ENCODE measurements around the gene WDR64. TPM values are rescaled to one million over a fixed set of nuclear protein-coding genes. Genes with fewer than 3 reads are reported as not detected.

The WDR64 gene
- total RNA-seq, 1 experiment from 2014 or later = not detected

GRCh38 chr1:241840164-241840563 is 188.1 kb downstream of the WDR64 start:
- H3K27me3 ChIP-seq = no peaks in the 10 kb centered on the region
- H3K27ac ChIP-seq = no peak overlapping the region
- H3K36me3 ChIP-seq = no peaks in the 10 kb centered on the region
- DNase-seq = no peak
- H3K4me1 ChIP-seq = peaks cover 12% of the 10 kb centered on the region
- no peaks in the 10 kb centered on the region for H3K9me3 ChIP-seq (replicated peaks)
- H3K4me3 ChIP-seq = no peak overlapping the region

DNA sequence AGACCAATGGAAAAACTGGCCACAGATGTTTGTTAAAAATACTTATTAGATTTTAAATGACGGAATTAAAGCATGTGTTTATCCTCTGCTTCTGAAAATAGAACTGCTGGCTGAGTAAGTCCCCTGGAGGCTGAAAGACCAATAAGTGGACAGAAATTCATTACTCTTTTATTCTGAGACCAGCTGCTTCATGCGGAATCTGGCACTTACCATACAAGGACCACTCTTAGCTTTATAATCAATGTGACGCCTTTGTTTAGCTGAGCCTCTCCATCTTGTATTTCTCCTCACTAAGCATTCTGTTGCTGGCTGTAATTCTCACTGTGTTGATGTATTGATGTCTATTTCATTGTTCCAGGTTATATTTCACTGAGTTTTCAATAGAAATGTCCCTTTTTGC is 189.6 kb downstream of the WDR64 start:
- Histone ChIP-seq H3K4me1 (peaks cover 12% of the 10 kb centered on the region; the same call in 1 of the 2 replicates), H3K27ac (no peak overlapping the region), H3K9me3 (replicated peaks) (no peaks in the 10 kb centered on the region), H3K27me3 (no peaks in the 10 kb centered on the region), H3K4me3 (no peak overlapping the region), H3K36me3 (no peaks in the 10 kb centered on the region)
- no peak for DNase-seq

DNA sequence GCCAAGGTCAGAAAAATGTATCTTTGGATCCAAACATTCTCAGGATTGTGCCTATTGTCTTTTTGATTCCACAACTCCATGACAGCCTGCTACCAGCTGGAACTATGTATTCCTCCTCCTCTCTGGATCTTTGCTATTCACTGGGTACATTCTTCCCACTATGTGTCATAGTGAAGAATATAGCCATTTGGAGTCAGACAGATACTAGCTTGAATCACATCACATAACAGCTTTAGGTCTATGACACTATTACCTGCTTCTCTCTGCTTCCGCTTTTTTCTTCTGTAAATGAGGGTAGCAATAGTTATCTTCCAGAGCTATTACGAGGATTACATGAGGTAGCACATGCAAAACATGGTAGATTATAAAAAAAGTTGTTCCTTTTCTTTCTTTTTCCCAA is 190.5 kb downstream of the WDR64 start:
- Histone ChIP-seq H3K4me3 (no peak overlapping the region), H3K9me3 (replicated peaks) (no peaks in the 10 kb centered on the region), H3K4me1 (peaks cover 8% of the 10 kb centered on the region; the same call in 1 of the 2 replicates), H3K36me3 (no peaks in the 10 kb centered on the region), H3K27me3 (no peaks in the 10 kb centered on the region), H3K27ac (no peak overlapping the region)
- DNase-seq = no peak

DNA sequence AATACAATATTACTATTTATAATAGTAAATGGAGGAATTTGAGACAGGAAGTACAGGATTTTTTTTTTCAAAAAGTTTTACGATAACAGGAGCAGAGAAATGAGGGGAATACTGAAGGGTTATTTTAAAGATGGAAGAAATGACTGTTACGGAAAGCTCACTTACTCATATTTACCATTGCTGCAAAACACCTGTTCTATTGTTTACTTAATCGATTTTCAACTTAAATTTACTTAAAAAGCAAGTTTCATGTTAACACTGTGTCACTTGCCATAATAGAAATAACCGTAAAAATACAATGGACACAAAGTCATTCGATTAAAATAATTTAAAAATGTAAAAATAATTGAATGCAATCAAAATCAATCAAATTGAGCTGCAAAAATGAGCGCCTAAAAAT is 192.5 kb downstream of the WDR64 start:
- H3K4me1 ChIP-seq = no peaks in the 10 kb centered on the region
- no peak overlapping the region for H3K27ac ChIP-seq
- no peaks in the 10 kb centered on the region for H3K9me3 ChIP-seq (replicated peaks)
- no peaks in the 10 kb centered on the region; the same call in 1 of the 2 replicates for H3K36me3 ChIP-seq
- H3K27me3 ChIP-seq = no peaks in the 10 kb centered on the region
- H3K4me3 ChIP-seq = no peak overlapping the region
- DNase-seq = no peak

- Histone ChIP-seq H3K9me3 (replicated peaks) (no peaks in the 10 kb centered on the region), H3K27ac (no peak overlapping the region), H3K4me3 (no peak overlapping the region), H3K4me1 (no peaks in the 10 kb centered on the region), H3K27me3 (no peaks in the 10 kb centered on the region), H3K36me3 (peaks cover 11% of the 10 kb centered on the region)
- no peak for DNase-seq
These were observed 194.3 kb downstream of the WDR64 start for GRCh38 chr1:241846375-241846774.

DNA sequence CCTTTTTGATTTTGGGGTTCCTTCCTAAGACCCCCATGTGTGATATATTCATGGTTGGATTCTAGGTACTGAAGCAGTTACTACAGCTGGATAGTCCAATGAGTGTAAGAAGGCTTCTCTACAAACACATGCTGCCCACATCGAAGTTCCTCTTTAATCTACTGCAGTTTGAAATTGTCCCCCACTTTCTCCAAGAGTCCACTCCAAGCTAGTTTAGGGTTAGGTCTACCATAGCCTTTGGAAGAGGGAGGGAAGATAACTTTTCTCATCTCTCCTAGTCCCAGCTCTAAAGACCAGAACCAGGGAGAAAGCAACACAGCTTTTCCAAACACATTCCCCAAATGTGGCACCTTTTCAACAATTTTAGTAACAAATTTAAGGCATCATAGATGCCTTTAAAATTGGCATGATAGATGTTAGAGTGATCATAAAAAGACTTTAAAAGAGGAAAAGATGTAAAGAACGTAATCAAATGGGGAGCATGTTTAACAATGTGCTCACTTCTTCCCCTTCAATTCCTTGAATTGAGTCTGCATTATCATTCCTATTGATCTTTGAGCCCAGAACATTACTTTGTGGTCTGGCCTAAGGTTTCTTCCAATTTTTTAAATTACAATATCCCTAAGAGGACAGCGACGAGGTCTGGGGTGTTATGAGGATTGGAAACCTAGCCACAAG is 194.9 kb downstream of the WDR64 start:
- no peak for DNase-seq
- Histone ChIP-seq H3K27ac (peak overlapping the region; percentile 82), H3K4me3 (peak overlapping the region; percentile 85)

GRCh38 chr1:241847540-241847795 is 195.4 kb downstream of the WDR64 start:
- no peak for DNase-seq
- no peaks in the 10 kb centered on the region for H3K27me3 ChIP-seq
- no peaks in the 10 kb centered on the region for H3K9me3 ChIP-seq (replicated peaks)
- peaks cover 21% of the 10 kb centered on the region for H3K36me3 ChIP-seq
- H3K4me3 ChIP-seq = peak overlapping the region; percentile 85
- H3K27ac ChIP-seq = peak overlapping the region; percentile 82
- no peaks in the 10 kb centered on the region for H3K4me1 ChIP-seq

More for the DNA sequence above, 194.9 kb downstream of the WDR64 start:
- Histone ChIP-seq H3K9me3 (replicated peaks) (no peaks in the 10 kb centered on the region), H3K27me3 (no peaks in the 10 kb centered on the region), H3K4me1 (no peaks in the 10 kb centered on the region), H3K36me3 (peaks cover 17% of the 10 kb centered on the region)

GRCh38 chr1:241847796-241848685 is 196.0 kb downstream of the WDR64 start, which contains the start of gene EXO1:
Gene EXO1 (plus strand): TSS chr1:241848204. CDS start chr1:241850426, 2,222 bp downstream.
- H3K4me3 ChIP-seq = peak within 1 kb of the TSS; percentile 85
- H3K36me3 ChIP-seq = peaks cover 26% of the 10 kb centered on the region
- no peaks in the 10 kb centered on the region for H3K9me3 ChIP-seq (replicated peaks)
- peak within 1 kb of the TSS; percentile 82 for H3K27ac ChIP-seq
- DNase-seq = peak; percentile 87 to 90
- no peaks in the 10 kb centered on the region for H3K27me3 ChIP-seq
- no peaks in the 10 kb centered on the region for H3K4me1 ChIP-seq

DNA sequence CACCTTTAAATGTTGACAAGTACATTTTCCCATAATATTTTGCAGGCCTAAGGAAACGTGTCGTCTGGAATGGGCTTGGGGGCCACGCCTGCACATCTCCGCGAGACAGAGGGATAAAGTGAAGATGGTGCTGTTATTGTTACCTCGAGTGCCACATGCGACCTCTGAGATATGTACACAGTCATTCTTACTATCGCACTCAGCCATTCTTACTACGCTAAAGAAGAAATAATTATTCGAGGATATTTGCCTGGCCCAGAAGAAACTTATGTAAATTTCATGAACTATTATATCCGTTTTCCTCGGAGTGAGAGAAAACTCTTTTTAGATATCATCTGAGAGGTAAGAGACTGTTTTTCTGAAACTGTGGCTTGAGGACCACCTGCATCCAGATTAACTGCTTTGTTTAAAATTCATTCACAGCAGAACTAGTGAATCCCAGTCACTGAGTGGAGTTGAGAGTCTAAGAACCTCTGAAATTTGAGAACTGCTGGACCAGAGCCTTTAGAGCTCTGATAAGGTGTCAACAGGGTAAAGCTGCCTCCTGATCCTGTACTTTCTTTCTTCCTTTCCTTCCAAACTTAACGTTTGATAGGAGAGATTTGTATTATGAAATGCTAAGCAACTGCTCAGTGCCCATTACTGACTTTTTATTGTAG is 196.7 kb downstream of the WDR64 start:
- no peak for DNase-seq
- Histone ChIP-seq H3K27ac (peak overlapping the region; percentile 82), H3K4me1 (no peaks in the 10 kb centered on the region), H3K9me3 (replicated peaks) (no peaks in the 10 kb centered on the region), H3K27me3 (no peaks in the 10 kb centered on the region), H3K36me3 (peaks cover 34% of the 10 kb centered on the region), H3K4me3 (peak overlapping the region; percentile 85)

DNA sequence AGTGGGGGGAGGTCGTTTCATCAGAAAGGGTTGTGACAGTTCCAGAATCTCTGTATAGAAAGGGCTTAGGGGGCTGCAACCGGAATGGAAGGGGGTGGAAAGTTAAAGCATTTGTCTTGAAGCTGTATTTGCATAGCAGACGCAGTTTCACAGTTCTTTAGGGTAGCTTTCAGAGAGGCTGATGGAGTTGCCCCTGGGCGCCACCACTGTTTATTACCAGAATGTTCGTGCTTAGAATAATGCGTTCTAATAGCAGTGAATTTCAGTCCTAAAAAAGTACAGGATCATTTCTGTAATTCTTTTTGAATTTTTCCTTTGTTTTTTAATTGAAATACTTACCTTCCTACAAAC is 197.2 kb downstream of the WDR64 start:
- no peaks in the 10 kb centered on the region for H3K4me1 ChIP-seq
- peak overlapping the region; percentile 85 for H3K4me3 ChIP-seq
- no peak overlapping the region for H3K27ac ChIP-seq
- H3K27me3 ChIP-seq = no peaks in the 10 kb centered on the region
- no peaks in the 10 kb centered on the region for H3K9me3 ChIP-seq (replicated peaks)
- H3K36me3 ChIP-seq = peaks cover 39% of the 10 kb centered on the region
- DNase-seq = no peak

Other genes starting within 250 kb of the WDR64 start
- 87.5 and 97.5 TPM in 2 replicates for gene FH, start 132.5 kb upstream of the WDR64 start, total RNA-seq (2014; rRNA removed; shearing (Covaris generic))
- 0.04 TPM in 1 of 2 replicates, not detected in the other for gene KMO, start 119.9 kb upstream of the WDR64 start, total RNA-seq (2014; rRNA removed; shearing (Covaris generic))
- gene CHML, start 11.9 kb upstream of the WDR64 start, total RNA-seq (2014; rRNA removed; shearing (Covaris generic)) = 22.4 and 26.7 TPM in 2 replicates
- gene OPN3, start 11.9 kb upstream of the WDR64 start, total RNA-seq (2014; rRNA removed; shearing (Covaris generic)) = 12.1 and 13.3 TPM in 2 replicates
- 51.3 and 57.4 TPM in 2 replicates for gene EXO1, start 195.9 kb downstream of the WDR64 start, total RNA-seq (2014; rRNA removed; shearing (Covaris generic))

Data from SJCRH30 (cell line).